ENCODE data around the gene INHBB. TPM values are rescaled to one million over a fixed set of nuclear protein-coding genes. Genes with fewer than 3 reads are reported as not detected.

INHBB gene
- total and polyA plus RNA-seq, 11 donors, result 0.70 to 38.0 (median 2.8) TPM

DNA sequence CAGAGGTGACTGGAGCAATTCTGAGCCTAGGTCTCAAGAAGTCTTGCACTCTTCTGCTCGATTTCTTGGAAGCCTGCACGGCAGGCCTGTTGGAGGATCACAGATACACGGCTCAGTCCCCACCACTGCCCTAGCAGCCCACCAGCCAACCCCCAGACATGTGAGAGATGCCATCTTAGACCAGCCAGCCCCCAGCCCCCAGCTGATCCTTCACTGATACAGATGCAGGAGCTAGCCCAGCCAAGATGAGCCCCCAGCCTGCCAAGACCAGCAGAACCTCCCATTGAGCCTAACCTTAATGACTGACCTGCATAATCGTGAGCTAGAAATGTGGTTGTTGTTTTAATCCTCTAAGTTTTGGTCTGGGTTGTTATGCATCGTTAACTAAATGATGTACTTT lies 47.5 kb downstream of the INHBB start:
- WGBS, 4 donors, result 90 to 97% (median 92%) methylated on average over 5 of the region's 5 CpGs
- peaks cover 0 to 31% (median 4%) of the 10 kb centered on the region in 9 donors for H3K27me3 ChIP-seq

DNA sequence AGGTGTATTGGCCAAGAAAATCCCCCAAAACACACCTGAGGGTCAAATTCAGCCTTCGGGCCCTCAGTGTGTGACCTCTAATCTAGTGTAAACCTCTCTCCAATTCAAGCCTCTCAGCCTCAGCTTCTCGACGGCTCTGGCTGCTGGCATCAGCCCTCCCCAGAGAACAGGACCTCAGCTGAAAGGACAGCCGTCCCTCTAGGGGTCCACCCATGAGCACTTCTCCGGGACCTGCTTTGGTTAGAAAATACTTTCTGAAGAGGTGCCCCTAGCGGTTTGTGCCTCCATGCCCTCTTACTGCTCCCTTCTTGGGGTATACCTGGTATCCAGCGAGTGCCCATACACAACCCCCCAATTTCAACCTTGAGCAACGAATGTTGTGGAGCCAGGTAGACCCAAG lies 48.8 kb downstream of the INHBB start:
- no peak overlapping the region for H3K4me3 ChIP-seq
- H3K36me3 ChIP-seq, result no peaks in the 10 kb centered on the region
- H3K27ac ChIP-seq, result no peak overlapping the region
- peaks cover 0 to 24% (median 2%) of the 10 kb centered on the region in 9 donors for H3K27me3 ChIP-seq
- 91 to 96% (median 92%) methylated on average over 7 to 8 of the region's 8 CpGs for WGBS, 4 donors
- intact Hi-C loops (cut with DNase I), result no loop called here
- TF ChIP-seq POLR2A (IDR thresholded peaks at IDR 0.05), result no peak
- TF ChIP-seq, protein P1, sequence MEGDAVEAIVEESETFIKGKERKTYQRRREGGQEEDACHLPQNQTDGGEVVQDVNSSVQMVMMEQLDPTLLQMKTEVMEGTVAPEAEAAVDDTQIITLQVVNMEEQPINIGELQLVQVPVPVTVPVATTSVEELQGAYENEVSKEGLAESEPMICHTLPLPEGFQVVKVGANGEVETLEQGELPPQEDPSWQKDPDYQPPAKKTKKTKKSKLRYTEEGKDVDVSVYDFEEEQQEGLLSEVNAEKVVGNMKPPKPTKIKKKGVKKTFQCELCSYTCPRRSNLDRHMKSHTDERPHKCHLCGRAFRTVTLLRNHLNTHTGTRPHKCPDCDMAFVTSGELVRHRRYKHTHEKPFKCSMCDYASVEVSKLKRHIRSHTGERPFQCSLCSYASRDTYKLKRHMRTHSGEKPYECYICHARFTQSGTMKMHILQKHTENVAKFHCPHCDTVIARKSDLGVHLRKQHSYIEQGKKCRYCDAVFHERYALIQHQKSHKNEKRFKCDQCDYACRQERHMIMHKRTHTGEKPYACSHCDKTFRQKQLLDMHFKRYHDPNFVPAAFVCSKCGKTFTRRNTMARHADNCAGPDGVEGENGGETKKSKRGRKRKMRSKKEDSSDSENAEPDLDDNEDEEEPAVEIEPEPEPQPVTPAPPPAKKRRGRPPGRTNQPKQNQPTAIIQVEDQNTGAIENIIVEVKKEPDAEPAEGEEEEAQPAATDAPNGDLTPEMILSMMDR (IDR thresholded peaks at IDR 0.05), result no peak
- H3K9me3 ChIP-seq, result no peaks in the 10 kb centered on the region
- ATAC-seq (no peak), DNase-seq (peak in 1 of 5 donors; percentile 8)
- peaks cover 0 to 3% (median 0%) of the 10 kb centered on the region in 12 donors for H3K4me1 ChIP-seq

More for the DNA sequence above, 47.5 kb downstream of the INHBB start:
- H3K4me1 ChIP-seq, result peaks cover 0 to 3% (median 0%) of the 10 kb centered on the region in 12 donors
- H3K27ac ChIP-seq, result no peak overlapping the region
- H3K36me3 ChIP-seq, result no peaks in the 10 kb centered on the region
- no peak overlapping the region for H3K4me3 ChIP-seq
- intact Hi-C loops (cut with DNase I), result no loop called here
- H3K9me3 ChIP-seq, result no peaks in the 10 kb centered on the region
- TF ChIP-seq, protein P1 (IDR thresholded peaks at IDR 0.05), result no peak
- no peak for TF ChIP-seq POLR2A (IDR thresholded peaks at IDR 0.05)
- ATAC-seq, result no peak
- peak in 1 of 5 donors; percentile 6 for DNase-seq

DNA sequence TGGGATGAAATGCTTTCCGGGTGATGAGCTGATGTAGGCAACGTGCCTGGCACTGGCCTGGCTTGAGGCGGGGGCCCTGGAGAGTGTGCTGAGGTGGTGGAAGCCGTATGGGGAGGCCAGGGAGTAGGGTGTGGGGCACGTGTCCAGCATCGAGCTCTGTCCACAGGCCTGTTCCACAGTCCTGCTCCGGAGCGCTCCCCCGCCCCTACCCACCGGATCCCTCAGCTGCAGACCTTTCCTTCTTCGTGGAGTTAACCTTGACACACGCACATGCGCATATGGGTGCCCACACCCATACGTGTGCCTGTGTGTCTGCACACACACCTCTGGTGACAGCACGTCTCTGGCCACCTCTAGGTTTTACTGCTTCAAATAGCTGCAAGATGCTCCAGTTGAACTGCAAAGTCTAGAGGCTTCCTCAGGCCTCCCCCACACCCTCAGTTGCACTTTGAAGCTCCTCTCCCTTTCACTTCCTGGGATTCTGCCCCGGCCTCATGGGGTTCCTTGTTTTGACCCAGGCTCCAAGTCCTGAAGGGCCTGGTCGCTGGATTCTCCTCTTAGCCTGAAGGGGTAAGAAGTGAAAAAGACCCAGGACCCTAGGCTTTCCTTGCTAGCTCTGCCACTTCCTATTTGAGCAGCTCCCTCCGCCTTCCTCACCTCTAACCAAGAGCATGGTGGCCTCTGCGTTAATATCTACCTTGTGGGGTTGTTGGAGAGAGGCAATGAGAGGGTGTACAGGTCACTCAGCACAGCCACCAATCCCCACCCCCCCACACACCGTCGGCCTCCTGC lies 49.5 kb downstream of the INHBB start:
- ATAC-seq (peak in 2 of 4 donors; percentile 7 to 24), DNase-seq (peak in 1 of 5 donors; percentile 13)
- no peak overlapping the region for H3K27ac ChIP-seq
- no peaks in the 10 kb centered on the region for H3K9me3 ChIP-seq
- no peaks in the 10 kb centered on the region for H3K36me3 ChIP-seq
- H3K4me3 ChIP-seq, result no peak overlapping the region
- H3K4me1 ChIP-seq, result peaks cover 0 to 3% (median 0%) of the 10 kb centered on the region in 12 donors
- TF ChIP-seq POLR2A (IDR thresholded peaks at IDR 0.05), result no peak
- TF ChIP-seq, protein P1 (IDR thresholded peaks at IDR 0.05), result no peak
- H3K27me3 ChIP-seq, result peaks cover 0 to 22% (median 2%) of the 10 kb centered on the region in 9 donors
- WGBS, 4 donors, result 70 to 78% (median 72%) methylated on average over 19 to 21 of the region's 21 CpGs
- intact Hi-C loops (cut with DNase I), result no loop called here

DNA sequence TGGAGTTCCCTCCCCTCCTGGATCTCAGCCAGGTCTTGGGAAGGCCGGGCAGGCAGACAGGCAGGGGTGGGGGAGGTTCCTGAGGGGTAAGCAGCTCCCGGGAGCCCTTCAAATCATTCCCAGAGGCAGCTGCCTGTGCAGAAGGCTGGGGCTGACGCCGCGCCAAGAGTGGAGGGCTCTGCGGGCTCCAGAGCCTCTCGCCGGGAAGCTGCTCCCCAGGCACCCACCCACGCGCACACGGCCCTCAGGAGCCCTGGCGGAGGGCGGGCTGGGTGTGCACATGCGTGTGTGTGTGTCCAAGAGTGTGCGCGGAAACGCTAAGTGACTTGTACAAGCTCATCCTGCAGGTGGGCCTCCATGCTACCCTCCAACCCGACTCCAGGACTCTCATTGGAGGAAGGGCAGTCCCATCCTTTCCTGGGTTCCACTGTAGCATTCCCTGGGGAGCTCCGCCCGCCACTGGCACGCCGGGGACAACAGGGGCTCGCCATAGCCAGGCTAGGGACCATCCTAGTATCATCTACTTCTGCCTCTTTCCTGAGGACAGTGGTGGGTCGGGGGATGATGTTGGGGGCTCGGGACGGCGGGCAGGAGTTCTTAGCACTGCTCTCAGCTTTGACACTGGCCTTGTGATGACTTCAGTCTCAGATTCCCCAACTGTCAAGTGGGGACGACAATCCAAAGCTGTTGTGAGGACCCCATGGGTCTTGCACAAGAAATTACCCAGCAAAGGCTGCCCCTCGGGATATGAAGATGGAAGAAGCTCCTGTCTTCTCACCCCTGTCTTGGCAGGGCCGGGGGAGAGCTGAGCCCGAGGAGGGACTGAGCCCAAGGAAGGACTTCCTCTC lies 50.3 kb downstream of the INHBB start:
- Histone ChIP-seq H3K9me3 (no peaks in the 10 kb centered on the region), H3K4me3 (no peak overlapping the region), H3K27me3 (peaks cover 0 to 22% (median 2%) of the 10 kb centered on the region in 9 donors), H3K27ac (no peak overlapping the region), H3K4me1 (peaks cover 0 to 3% (median 0%) of the 10 kb centered on the region in 12 donors), H3K36me3 (no peaks in the 10 kb centered on the region)
- TF ChIP-seq, protein P1 (IDR thresholded peaks at IDR 0.05), result no peak
- no peak for TF ChIP-seq POLR2A (IDR thresholded peaks at IDR 0.05)
- ATAC-seq (no peak), DNase-seq (peak in 1 of 5 donors; percentile 14)
- WGBS, 4 donors, result 40 to 55% (median 54%) methylated on average over 26 to 31 of the region's 31 CpGs
- intact Hi-C loops (cut with DNase I), result no loop called here

Measured in heart left ventricle (tissue), 16 donors.